SKM-1 (cell line): ENCODE measurements around the gene CASR.
"Not testable (repeated sequence)": the region's sequence is repeated elsewhere in the genome, so short reads cannot be mapped to it uniquely, and the experiment has no call there.

Experiments
- DNase-seq: peaks from one replicate; lab custom pipeline; 2025; ENCODE audit not compliant: unreplicated experiment; lab: John Stamatoyannopoulos, UW

Gene CASR, protein sequence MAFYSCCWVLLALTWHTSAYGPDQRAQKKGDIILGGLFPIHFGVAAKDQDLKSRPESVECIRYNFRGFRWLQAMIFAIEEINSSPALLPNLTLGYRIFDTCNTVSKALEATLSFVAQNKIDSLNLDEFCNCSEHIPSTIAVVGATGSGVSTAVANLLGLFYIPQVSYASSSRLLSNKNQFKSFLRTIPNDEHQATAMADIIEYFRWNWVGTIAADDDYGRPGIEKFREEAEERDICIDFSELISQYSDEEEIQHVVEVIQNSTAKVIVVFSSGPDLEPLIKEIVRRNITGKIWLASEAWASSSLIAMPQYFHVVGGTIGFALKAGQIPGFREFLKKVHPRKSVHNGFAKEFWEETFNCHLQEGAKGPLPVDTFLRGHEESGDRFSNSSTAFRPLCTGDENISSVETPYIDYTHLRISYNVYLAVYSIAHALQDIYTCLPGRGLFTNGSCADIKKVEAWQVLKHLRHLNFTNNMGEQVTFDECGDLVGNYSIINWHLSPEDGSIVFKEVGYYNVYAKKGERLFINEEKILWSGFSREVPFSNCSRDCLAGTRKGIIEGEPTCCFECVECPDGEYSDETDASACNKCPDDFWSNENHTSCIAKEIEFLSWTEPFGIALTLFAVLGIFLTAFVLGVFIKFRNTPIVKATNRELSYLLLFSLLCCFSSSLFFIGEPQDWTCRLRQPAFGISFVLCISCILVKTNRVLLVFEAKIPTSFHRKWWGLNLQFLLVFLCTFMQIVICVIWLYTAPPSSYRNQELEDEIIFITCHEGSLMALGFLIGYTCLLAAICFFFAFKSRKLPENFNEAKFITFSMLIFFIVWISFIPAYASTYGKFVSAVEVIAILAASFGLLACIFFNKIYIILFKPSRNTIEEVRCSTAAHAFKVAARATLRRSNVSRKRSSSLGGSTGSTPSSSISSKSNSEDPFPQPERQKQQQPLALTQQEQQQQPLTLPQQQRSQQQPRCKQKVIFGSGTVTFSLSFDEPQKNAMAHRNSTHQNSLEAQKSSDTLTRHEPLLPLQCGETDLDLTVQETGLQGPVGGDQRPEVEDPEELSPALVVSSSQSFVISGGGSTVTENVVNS

DNA sequence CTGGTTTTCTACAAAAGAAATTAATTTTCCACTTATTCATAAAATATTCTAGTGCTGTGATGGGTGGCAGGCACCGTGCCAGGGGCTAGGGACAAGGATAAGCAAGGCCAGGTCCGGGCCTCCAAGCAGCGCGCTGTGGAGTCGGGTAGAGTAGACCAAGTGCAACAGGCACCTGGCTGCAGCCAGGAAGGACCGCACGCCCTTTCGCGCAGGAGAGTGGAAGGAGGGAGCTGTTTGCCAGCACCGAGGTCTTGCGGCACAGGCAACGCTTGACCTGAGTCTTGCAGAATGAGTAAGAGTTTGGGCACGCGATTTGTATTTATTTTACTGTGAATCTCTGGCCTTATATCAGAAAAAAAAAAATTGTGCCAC is at the start of gene CASR:
Gene CASR (plus strand): TSS at position 148 of the 372 bp plus-strand sequence. CDS start 70,522 bp downstream, outside the sequence.
- no peak for DNase-seq

DNA sequence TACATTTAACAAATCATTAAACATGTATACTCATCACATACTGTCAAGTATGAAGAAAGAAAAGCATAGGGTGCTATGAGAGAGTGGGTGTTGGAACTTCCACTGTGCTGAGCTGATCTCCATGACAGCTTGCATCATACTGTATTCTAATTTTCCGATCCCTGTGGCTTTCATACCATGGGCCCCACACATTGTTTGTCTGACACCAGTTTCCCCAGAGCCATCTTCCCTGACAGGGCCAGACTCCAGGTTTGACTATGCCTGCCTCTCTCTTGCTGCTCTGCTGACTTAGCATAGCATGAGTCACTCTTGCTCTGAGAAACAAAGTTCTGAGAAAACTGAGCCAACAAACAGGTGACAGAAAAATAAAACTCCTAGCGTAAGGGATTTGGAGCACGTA is 37.0 kb upstream of the CASR start:
- DNase-seq, result no peak

DNA sequence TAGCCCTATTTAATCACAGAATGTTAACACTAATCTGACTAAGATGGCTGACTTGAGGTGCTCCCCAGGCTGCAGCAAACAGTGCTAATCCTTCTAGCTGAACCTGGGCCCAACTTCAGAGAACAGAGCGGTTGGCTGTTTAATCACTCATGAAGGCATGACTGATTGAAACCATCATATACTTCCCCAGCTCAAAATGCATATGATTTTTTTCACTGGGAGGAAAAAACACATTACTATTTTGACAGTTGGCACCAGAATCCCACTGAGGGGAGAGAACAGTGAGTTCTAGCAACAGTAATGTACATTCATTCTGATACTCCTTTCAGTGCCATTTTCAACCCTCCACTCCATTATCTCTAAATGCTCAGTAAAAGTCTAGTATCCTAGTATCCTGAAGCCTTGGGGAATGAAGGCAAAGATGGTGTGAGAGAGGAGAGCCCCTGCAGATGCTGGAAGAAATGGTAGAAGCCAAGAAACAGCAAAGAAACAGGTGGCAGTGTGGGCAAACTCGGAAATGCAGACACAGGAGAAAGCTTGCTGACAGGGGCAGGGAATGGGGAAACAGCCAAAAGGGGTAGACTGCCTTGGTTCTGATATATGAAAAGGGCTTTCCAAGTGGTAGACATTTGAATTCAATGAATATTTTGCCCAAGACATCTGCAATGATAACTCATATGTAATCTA is 34.4 kb upstream of the CASR start:
- DNase-seq, result no peak

DNA sequence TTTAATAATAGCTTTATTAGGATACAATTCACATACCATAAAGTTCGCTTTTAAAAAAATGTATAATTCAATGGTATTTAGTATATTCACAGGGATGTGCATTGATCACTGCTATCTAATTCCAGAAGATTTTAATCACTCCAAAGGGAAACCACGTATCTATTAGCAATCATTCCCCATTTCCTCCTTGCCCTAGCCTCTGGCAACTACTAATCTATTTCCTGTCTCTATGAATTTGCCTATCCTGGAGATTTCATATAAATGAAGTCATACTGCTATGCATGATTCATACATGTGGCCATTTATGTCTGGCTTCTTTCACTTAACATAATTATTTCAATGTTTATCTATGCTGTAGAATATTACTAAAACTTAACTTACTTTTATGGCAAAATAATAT is 32.0 kb upstream of the CASR start:
- no peak for DNase-seq

DNA sequence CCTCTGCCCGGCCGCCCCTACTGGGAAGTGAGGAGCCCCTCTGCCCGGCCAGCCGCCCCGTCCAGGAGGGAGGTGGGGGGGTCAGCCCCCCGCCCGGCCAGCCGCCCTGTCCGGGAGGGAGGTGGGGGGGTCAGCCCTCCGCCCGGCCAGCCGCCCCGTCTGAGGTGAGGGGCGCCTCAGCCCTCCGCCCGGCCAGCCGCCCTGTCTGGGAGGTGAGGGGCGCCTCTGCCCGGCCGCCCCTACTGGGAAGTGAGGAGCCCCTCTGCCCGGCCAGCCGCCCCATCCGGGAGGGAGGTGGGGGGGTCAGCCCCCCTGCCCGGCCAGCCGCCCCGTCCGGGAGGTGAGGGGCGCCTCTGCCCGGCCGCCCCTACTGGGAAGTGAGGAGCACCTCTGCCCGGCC is 18.5 kb upstream of the CASR start:
- DNase-seq, result not testable (repeated sequence)

DNA sequence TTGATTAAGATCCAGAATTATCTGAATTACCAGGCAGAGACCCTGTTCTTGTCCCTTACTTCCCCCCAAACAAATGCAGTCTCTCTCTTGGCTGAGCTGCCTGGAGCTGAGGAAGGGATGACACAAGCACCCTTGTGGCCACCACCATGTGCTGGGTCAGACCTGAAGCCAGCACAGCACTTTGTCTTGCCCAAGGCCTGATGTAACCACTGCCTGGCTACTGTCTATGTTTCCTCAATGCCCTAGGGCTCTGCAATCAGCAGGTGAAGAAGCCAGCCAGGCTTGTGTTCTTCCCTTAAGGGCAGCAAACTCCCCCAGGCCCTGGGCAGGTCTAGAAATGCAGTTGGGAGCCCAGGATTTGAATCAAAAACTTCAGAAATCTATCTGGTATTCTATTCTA is 15.8 kb upstream of the CASR start:
- DNase-seq, result peak; percentile 14

DNA sequence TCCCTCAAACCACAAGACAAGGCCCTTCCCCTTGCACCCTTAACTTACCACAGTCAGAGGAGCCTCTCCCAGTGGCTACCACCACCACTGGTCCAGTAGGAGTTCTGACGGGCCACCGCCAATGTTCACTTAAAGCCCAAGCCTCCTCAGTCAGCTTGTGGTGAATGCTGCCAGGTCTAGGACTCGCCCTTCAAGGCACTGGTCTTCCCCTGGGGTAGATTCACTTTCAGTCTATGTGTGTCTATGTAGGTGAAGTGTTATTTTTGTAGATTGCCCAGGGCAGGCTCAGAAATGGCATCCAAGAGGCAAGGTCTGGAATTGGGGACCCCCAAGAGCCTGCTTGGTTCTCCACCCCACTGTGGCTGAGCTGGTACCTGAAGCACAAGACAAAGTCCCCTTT is 15.4 kb upstream of the CASR start:
- DNase-seq, result no peak

DNA sequence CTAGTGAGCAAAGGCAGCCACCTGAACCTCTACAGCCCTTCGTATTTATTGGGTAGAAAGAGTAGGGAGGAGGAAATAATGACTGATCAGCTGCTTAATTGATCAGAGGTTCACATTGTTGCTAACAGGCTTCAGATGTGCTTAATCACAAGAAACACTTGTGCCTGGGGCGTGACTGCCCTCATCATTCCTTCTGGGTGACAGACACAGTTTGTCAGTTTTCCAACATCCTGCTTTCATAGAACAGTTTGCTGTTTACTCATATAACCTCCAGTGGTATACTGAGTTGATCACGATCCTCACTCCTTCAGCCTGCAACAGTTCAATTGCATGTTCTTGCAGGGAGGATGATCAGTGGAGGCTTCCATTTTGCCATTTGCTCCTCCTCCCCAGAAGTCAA is 13.6 kb upstream of the CASR start:
- no peak for DNase-seq

DNA sequence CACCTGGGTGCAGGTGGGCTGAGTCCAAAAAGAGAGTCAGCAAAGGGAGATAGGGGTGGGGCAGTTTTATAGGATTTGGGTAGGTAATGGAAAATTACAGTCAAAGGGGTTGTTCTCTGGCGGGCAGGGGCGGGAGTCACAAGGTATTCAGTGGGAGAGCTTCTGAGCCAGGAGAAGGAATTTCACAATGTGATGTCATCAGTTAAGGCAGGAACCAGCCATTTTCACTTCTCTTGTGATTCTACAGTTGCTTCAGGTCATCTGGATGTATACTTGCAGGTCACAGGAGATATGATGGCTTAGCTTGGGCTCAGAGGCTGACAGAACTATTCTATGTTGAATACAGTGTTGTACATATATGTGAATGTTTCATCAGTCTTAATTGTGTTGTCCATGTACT is 12.1 kb upstream of the CASR start:
- not testable (repeated sequence) for DNase-seq

DNA sequence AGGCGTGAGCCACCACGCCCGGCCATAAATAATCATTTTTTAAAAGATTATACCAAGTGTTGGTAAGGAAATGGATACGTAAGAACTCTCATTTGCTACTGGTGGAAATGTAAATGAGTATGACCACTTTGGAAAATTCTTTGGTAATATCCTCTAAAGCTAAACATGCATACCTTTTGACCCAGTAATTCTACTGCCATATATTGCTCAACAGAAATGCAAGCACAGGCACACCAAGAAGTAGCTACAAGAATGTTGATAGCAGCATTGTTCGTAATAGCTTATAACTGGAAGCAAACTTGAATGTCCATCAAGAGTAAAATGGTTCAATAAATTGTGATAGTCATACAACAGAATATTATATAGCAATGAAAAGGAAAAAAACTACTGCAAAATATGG is 4.8 kb upstream of the CASR start:
- no peak for DNase-seq

DNA sequence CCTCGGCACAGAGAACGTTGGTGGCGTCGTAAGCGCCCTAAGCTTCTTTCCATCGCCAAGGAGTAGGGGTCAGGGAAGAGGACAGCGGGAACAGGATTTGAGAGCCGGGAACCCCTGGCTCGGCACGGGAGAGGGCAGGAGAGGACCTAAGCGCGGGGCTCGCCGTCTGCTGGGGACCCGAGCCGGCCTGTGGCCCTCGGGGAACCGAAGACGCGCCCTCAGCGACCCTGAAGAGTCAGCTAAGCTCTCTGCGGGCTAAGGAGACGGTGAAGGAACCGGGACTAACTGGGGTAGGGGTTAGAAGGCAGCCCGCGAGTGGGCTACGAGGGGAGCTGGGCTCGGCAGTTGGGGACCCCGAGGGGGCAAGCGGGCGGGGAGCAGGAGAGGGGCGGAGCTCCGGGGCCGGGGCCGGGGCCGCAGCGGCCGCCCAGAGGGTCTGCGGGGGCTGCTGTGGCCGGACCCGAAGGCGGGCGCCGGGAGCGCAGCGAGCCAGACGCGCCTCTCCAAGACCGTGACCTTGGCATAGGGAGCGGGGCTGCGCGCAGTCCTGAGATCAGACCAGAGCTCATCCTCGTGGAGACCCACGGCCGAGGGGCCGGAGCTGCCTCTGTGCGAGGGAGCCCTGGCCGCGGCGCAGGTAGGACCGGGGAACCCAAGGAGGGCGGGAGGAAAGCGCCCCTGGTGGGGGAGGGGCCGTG is 574 bp downstream of the CASR start:
- DNase-seq, result no peak

DNA sequence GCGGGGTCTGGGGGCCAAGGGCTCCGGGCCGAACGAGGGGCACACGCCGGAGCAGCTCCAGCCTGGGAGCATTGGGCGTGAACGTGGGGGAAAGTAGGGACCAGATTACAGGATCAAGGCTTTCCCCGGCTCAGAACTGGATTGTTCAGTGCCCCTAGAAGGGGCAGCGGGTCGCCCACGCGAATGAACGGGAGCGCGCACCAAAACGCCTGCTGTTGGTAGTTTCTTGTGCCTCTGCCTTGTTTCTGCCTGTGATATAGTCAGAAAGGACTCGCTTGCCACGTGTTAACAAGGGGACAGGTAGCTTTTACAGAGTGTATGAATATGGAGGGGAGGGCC is 1.1 kb downstream of the CASR start:
- DNase-seq, result no peak

DNA sequence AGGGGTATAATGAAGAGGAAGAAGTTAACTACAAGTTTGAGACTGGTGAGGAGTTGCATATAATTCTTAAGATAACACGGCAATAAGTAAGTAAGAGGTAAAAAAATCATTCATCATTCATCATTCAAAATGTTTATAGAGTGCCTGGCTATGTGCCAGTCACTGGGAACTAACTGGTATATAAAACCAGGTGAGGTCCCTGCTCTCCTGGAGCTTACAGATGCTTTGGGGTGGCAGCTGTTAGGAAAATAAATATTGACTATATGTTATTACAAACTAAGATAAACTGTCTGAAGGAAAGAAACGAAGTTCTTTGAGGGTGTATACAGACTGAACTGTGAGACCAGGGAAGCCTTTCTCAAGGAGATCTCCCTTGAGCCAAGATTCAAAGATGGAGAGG is 2.9 kb downstream of the CASR start:
- DNase-seq, result no peak

DNA sequence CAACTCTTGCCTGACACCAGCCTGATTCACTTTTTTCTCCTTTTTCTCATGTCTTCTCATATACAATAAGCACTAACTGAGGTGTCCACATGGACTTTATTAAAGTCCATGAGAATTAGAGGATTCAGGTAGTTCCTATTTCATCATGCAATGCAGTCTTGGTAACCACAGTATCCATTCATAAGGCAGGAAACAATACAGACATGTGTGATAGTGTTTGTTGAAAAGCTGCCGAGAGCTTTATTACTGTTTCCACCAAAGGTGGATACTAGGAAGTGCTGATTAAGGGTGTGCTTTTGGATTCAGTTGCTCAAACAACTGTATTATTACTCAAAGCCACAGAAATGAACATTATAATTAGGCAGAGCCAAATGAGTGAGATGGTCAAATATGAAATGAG is 5.3 kb downstream of the CASR start:
- DNase-seq, result no peak

DNA sequence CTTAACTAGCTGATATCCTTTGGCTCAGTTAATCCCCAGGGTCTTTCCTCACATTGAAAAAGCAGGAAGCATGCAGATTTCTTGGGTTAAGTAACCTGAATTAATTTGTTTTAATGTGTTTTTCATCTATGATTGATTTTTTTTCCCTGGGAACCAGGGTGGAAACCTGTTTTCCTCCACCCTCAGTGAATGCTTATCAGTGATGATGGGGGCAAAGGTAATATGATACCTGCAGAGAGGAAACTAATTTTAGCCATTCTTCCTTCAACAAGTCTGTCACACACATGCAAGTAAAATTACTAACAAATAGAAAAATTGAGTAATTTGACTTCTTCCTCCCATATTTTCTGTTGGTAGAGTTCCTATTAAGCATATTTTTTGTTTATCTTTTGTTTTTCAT is 5.9 kb downstream of the CASR start:
- no peak for DNase-seq

DNA sequence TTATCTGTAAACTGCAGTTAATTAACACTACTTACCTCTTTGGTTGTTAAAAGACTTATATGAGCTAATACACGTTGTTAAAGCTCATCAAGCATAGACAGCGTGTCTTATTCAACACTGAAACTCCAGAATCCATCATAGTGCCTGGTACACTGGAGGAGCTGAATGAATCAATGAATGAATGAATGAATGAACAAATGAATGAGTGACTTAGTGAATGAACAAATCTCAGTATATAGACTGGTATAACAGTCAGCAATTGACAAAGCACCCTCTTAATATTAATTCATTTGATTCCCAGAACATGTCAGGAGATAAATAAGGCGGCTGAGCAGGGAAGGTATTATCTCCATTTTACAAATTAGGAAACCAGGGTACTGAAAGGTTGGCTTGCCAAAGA is 7.1 kb downstream of the CASR start:
- no peak for DNase-seq

DNA sequence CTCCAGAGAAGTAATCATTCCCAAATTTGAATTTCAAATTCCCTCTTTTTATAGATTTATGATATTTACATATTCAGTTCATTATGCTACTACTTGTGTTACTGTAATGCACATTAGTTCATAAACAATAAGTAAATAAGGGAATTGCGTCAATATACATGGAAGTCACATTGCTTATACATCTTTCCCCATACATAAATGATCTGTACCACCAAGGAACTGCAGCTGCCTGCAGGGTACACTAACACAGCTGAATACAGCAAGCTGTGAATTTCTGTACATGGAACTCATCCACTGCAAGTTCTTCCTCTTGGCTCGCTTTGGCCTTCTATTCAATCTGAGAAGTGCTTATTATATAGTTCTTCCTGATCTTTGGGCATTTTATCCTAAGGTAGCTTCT is 15.5 kb downstream of the CASR start:
- no peak for DNase-seq

DNA sequence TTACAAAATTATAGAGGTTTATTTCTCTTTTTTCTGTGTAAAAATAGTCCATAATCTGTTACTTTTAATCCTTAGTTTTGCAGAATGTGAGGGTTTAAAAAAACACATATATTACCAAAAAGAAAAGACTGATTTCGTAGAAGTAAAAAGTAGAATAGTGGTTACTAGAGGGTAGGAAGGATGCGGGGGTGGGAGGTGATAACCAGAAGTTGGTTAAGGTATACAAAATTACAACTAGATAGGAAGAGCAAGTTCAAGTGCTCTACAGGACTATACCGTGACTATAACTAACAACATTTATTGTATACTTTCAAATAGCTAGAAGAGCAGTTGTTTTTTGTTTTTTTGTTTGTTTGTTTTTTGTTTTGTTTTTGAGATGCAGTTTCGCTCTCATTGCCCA is 16.1 kb downstream of the CASR start:
- DNase-seq, result no peak

DNA sequence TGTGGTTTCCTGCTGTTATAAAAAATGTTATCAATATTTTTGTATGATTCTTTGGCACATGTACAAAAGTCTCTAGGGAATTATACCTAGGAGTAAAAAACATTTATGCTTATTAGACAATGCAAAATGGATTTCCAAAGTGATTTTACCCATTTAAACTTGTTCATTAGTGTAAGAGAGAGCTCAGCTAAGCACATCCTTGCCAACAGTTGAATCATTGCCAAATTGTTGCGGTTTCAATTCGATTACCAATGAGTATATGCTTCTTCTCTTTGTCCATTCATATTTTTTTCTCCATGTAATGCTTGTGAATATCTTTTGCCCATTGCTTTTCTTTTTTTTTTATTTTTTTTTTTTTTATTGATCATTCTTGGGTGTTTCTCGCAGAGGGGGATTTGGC is 17.2 kb downstream of the CASR start:
- DNase-seq, result no peak

DNA sequence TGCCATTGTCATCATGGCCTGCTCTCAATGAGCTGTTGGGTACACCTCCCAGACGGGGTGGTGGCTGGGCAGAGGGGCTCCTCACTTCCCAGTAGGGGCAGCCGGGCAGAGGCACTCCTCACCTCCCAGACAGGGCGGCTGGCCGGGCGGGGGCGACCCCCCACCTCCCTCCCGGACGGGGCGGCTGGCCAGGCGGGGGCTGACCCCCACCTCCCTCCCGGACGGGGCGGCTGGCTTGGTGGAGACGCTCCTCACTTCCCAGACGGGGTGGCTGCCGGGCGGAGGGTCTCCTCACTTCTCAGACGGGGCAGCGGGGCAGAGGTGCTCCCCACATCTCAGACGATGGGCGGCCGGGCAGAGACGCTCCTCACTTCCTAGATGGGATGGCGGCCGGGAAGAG is 18.0 kb downstream of the CASR start:
- DNase-seq, result not testable (repeated sequence)

DNA sequence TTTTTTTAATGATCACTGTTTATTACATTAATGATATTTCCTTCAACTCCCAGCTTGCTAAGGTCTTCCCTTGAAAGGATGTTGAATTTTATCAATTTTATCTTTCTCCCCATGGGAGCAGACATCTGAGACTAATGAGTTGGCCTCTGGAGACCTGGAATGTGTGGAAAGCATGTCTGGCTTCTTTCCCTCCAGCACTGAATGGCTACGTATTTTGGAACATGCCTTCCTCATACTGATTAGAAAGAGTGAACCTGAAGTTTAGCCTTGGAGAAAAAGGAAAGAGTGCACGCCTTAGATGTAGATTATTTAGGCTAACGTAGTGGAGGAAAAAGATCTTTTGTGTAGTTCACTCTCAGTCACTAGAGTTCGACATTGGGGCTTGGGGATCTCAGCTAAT is 25.1 kb downstream of the CASR start:
- no peak for DNase-seq
